Activated T-cell treated with anti-CD3 and anti-CD28 coated beads, Interleukin-2, amount 50 U/mL, for 72 hours (primary cell): Measurements from ENCODE around the gene CA5A. TPM values are rescaled to one million over a fixed set of nuclear protein-coding genes. Genes with fewer than 3 reads are reported as not detected.
A peak's percentile ranks its signal among the peaks of the same experiment; 100 is the strongest.
"Not testable (repeated sequence)": the region's sequence is repeated elsewhere in the genome, so short reads cannot be mapped to it uniquely, and the experiment has no call there.

Source experiments
- ATAC-seq, 2 donors: fragments of 150-1000 bp; cut with Tn5 transposase; replicated peaks in 1 of 2; 2 replicates each; pipeline ENCODE4 v1.10.0; 2021; ENCODE audit warnings: moderate library complexity in 2 of 2, mild to moderate bottlenecking in 1 of 2
- DNase-seq, 2 donors: peaks; one replicate each; pipeline ENCODE4 v3.0.0; 2021 to 2022; ENCODE audit warnings: mixed read lengths in 1 of 2
- H3K27ac Mint-ChIP-seq: one replicate; pipeline ENCODE4 v1.8.0; 2022; ENCODE audit warnings: mild to moderate bottlenecking, moderate library complexity, mixed read lengths
- H3K27me3 Mint-ChIP-seq: one replicate; pipeline ENCODE4 v1.8.0; 2022; ENCODE audit warnings: low read depth, mixed read lengths
- H3K36me3 Mint-ChIP-seq, 2 donors: one replicate each; pipeline ENCODE4 v1.8.0; 2022; ENCODE audit warnings: mixed read lengths in 2 of 2, mild to moderate bottlenecking in 1 of 2; ENCODE audit not compliant: insufficient read depth in 2 of 2
- H3K4me1 Mint-ChIP-seq: one replicate; pipeline ENCODE4 v1.8.0; 2022; ENCODE audit warnings: low read depth, mixed read lengths
- H3K4me3 Mint-ChIP-seq, 2 donors: one replicate each; pipeline ENCODE4 v1.8.0; 2022; ENCODE audit warnings: mild to moderate bottlenecking in 2 of 2, mixed read lengths in 2 of 2, moderate library complexity in 2 of 2
- H3K9me3 Mint-ChIP-seq, 2 donors: one replicate each; pipeline ENCODE4 v1.8.0; 2022; ENCODE audit warnings: mixed read lengths in 2 of 2
- total RNA-seq, 2 donors: library from RNA; stranded (reverse); gene quantifications; one replicate each; pipeline ENCODE4 v1.2.3, GENCODE V29; 2022

The CA5A gene
- total RNA-seq, 2 donors from 2014 or later = 0.22 TPM; not detected in 1

DNA sequence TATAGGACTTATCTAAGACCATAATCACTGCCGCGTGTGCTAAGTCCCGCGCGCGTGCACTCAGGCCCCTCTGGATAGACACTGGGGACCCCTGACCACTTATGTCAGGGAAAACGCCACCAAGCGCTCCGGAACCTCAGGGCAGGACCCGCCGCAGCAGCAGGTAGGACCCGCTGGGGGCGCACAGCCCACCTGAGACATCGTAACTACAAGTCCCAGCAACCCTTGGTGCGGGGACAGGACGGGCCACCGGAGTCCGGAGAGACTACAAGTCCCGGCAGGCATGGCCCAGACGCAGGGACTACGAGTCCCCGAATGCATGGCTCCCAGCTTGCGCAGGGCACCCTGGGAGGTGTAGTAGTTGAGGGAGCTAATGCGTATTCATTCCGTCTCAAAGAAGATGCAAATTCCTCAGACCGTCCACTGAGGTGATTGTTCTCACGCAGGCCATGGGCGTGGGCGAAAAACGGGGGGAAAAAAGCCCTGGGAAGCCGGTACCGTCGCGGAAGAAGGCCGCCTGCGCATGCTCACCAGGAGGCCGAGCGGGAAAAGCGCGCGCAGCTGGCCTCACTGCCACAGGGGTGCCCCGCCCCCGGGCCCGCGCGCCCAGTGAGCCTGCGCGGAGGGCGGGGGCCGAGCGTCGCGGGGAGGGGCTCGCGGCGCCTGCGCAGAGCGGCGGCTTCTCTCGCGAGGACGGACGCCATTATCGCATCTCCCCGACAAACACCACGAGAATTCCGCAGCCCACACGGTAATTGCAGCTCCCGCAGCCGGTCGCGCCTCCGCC lies 14.6 kb upstream of the CA5A start, which contains the start of gene BANP:
BANP (plus strand) TSS at position 670 of the 787 bp plus-strand sequence. CDS start 23,682 bp downstream, outside the sequence.
- Mint-ChIP-seq H3K9me3 (no peaks in the 10 kb centered on the region), H3K4me3 (peak within 1 kb of the TSS; percentile 92 to 97), H3K27ac (peak within 1 kb of the TSS; percentile 94), H3K27me3 (peaks cover 10% of the 10 kb centered on the region), H3K36me3 (peaks cover 7 to 9% of the 10 kb centered on the region in 2 donors), H3K4me1 (peaks cover 48% of the 10 kb centered on the region)
- ATAC-seq (peak; percentile 95 to 96), DNase-seq (peak; percentile 96 to 99)

DNA sequence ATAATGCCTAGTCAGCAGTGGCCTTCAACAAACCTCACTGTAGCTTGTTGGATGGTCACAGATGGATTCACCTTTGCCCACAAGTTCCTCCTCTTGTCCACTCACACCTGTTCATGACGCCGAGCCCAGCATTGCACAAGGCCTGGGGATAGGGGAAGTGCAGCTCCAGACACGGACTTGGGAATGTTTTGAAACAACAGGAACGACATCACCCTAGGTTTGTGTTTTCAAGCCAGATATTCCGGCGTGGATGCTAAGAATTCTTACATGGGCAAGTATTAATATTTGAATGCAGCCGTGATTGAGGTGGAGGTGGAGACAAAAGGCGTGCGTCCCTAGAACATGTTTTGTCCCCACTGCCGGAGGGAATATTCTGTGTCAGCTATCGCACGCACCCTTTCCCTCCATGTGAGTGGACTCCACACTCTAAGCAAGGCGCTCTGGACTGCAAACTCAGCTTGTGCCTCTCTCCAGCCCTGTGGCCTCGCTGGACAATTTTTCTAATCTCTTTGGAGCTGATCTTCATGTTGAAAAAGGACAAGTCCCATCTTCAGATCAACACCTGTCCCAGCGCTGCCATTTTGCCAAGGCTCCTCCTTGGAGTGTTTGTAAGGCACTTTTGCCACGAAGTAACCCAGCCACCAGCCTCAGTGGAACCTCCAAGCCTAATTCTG lies 12.9 kb upstream of the CA5A start:
- Mint-ChIP-seq H3K9me3 (no peaks in the 10 kb centered on the region), H3K27me3 (peaks cover 10% of the 10 kb centered on the region), H3K4me3 (peak overlapping the region; percentile 17 to 20), H3K4me1 (peaks cover 36% of the 10 kb centered on the region), H3K36me3 (peaks cover 7 to 9% of the 10 kb centered on the region in 2 donors), H3K27ac (no peak overlapping the region)
- no peak for DNase-seq
- no peak for ATAC-seq

DNA sequence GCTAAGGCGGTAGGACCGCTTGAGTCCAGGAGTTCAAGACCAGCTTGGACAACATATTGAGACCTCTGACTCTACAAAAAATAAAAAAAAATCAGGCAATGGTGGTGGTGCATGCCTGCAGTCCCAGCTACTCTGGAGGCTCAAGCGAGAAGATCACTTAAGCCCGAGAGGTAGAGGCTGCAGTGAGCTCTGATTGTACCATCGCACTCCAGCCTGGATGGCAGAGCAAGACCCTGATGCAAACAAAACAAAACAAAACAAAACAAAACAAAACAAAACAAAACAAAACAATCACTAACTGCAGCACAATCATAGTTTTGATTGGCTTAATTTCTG lies 12.4 kb upstream of the CA5A start:
- no peak for ATAC-seq
- H3K36me3 Mint-ChIP-seq = peaks cover 4 to 5% of the 10 kb centered on the region in 2 donors
- H3K27ac Mint-ChIP-seq = no peak overlapping the region
- peaks cover 10% of the 10 kb centered on the region for H3K27me3 Mint-ChIP-seq
- DNase-seq = no peak
- H3K4me3 Mint-ChIP-seq = peak overlapping the region in 1 of 2 donors; percentile 72
- peaks cover 31% of the 10 kb centered on the region for H3K4me1 Mint-ChIP-seq
- no peaks in the 10 kb centered on the region for H3K9me3 Mint-ChIP-seq

DNA sequence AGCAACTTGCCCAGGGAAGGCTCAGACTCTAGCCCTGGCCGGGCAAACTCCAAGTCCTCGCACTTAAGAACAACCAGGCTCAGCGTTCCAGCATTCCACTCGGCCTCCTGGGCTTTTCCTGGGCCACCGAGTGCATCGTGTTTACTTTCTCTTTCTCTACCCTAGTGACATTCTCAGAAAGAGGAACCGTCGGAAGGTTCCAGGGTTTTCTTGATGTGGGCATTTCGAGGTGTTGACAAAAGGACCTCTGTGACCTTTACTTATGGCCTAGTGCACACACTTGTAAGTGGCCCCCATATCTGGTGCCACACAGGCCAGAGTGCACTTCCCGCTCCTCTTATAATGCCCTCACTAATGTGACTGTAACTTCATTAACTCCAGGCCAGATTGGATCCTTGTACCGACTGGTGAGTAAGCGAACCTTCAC lies 11.8 kb upstream of the CA5A start:
- Mint-ChIP-seq H3K4me3 (peak overlapping the region in 1 of 2 donors; percentile 72), H3K27ac (peak overlapping the region; percentile 12), H3K36me3 (peaks cover 4% of the 10 kb centered on the region in 2 donors), H3K27me3 (peaks cover 10% of the 10 kb centered on the region), H3K9me3 (no peaks in the 10 kb centered on the region), H3K4me1 (peaks cover 26% of the 10 kb centered on the region)
- no peak for ATAC-seq
- no peak for DNase-seq

DNA sequence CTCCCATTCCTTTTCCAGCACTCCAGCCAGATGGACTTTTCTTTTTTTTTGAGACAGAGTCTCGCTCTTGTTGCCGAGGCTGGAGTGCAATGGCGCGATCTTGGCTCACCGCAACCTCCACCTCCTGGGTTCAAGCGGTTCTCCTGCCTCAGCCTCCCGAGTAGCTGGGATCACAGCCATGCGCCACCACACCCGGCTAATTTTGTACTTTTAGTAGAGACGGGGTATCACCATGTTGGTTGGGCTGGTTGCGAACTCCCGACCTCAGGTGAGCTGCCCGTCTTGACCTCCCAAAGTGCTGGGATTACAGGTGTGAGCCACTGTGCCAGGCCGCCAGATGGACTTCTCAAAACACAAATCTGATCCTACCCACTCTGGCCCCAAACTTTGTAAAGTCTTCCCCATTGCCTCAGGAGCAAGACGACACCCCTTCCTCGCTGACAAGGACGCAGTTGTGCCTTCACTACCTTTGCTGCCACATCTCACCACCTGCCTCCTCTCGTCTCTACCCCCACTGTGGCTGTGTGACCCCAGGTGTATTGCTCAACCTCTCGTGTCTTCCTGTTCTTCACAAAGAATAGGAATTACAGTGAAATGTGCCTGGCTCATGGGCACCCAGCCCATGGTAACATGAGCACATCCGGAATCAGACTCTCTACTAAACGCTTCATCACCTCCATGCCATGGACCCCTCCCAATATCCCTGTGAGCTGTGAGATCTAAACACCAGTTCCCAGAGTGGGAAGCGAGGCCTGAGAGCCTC lies 11.2 kb upstream of the CA5A start:
- Mint-ChIP-seq H3K4me1 (peaks cover 20% of the 10 kb centered on the region), H3K9me3 (no peaks in the 10 kb centered on the region), H3K4me3 (peak overlapping the region in 1 of 2 donors; percentile 72), H3K36me3 (peaks cover 4% of the 10 kb centered on the region in 2 donors), H3K27me3 (peaks cover 10% of the 10 kb centered on the region), H3K27ac (peak overlapping the region; percentile 12)
- no peak for DNase-seq
- ATAC-seq = no peak

DNA sequence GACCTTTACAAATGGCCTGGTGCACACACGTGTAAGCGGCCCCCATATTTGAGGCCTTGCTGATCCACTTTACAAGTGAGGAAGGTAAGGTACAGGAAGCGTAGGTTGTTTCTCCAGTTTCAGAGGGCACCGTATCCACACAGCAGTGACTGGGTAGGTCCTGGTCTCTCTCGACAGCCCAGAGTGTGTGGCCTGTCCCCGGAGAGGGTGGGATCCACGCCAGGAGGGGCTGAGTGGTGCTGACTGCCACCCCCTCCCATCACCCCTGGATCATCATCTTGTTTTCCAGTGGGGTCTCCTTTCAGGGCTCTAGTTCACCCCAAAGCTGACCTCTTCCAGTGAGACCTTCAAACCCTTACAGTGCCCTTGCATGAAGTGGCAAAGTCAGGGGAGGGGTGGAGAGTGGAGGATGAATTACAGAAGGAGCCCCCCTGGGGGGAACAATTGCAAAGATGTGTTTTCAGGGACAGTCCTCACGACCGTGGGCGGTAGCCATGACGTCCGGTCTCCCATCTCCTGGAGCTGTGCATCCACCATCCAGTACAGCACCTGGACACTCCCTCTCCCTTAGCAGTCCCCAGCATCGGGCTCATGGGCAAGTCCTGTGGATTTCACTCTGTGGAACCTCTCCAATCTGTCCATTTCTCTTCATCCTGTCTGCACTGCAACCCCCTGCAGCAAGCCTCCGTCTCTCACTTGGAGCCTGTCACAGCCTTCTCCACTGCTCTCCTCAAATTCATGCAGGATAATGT lies 10.4 kb upstream of the CA5A start:
- Mint-ChIP-seq H3K27ac (no peak overlapping the region), H3K4me1 (peaks cover 14% of the 10 kb centered on the region), H3K4me3 (no peak overlapping the region), H3K27me3 (peaks cover 10% of the 10 kb centered on the region), H3K36me3 (no peaks in the 10 kb centered on the region), H3K9me3 (no peaks in the 10 kb centered on the region)
- DNase-seq (no peak), ATAC-seq (no peak)

DNA sequence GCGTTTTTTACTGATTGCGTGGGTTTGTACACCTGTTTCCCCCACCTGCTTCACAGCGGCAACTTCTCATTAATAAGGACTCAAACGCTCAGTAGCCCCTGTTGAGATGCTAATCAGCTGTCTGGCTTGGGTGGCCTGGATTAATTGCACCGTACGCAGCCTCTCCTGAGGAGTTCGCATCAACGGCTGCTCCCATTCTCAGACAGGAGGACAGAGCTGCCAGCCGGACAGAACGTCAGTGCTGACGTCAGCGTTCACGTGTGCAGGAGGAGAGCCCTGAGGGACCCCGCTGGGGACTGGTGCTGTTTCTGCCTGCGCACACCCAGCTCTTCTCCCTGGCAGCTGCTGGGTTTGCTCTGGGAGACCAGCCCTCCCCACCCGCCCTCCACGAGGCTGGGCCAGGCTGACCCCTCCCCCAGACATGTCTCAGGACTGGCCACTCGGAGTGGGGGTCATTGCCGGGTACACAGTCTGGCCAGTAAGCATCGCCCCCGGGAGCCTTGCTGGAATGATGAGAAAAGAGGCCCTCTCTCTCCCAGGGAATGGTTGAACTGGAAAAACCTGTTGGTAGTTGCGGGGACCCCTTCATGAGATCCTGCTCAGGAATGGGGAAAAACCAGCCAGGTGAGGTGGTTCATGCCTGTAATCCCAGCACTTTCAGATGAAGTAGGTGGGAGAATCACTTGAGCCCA lies 9.2 kb upstream of the CA5A start:
- Mint-ChIP-seq H3K4me3 (peak overlapping the region; percentile 12 to 33), H3K27me3 (peaks cover 10% of the 10 kb centered on the region), H3K9me3 (no peaks in the 10 kb centered on the region), H3K27ac (no peak overlapping the region), H3K4me1 (peaks cover 14% of the 10 kb centered on the region), H3K36me3 (no peaks in the 10 kb centered on the region)
- ATAC-seq = peak; percentile 55 to 62
- peak; percentile 23 to 29 for DNase-seq

DNA sequence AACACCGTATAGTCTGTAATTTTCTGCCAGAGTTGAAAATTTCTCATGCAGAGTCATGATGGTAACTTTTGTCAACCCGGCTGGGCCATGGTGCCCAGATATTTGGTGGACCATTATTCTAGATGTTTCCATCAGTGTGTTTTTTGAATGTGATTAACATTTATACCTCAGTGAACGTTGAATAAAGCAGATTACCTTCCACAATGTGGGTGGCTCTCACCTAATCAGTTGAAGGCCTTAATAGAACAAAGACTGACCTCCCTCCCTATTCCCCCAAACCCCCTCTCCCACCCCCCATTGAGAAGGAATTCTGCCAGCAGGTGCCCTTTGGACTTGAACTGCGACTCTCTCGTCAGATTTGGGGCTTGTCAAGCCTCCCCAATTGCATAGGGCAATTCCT lies 6.4 kb upstream of the CA5A start:
- DNase-seq (no peak), ATAC-seq (no peak)
- Mint-ChIP-seq H3K36me3 (peaks cover 0 to 3% of the 10 kb centered on the region in 2 donors), H3K9me3 (peaks cover 4 to 7% of the 10 kb centered on the region in 2 donors), H3K27me3 (peaks cover 6% of the 10 kb centered on the region), H3K27ac (no peak overlapping the region), H3K4me1 (peaks cover 13% of the 10 kb centered on the region), H3K4me3 (no peak overlapping the region)

DNA sequence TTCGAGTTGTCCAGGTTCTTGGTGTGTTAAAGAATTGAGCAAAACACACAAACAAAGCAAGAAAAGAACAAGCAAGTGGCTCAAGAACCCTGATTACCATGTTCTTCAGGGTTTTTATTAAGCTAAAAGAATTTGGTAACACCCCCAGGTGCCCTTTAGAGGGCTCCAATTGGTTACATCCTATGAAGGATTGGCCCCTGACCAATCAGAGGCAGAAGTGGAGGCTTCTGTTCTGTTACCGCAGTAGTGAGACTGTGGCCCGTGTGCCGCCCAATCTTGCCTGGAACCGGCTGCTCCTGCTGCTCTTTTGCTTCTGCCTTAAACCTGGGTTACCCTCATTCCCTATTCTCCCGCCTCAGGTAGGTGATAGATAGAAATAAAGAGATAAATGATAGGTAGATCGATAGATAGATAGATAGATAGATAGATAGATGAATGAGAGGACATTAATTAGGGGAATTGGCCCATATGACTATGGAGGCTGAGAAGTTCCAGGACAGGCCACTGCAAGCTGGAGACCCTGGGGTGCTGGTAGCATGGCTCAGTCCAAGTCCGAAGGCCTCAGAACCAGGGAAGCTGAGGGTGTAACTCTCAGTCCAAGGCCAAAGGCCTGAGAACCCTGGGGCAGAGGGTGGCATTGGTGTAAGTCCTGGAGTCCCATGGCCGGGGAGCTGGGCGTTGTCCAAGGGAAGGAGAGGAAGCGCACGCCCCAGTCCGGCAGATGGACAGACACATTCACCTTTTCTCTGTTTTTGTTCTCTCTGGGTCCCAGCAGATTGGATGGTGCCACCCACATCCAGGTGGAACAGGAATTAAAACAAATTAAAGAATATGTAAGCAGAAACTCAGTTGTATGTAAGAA lies 3.5 kb upstream of the CA5A start:
- H3K4me1 Mint-ChIP-seq = peaks cover 5% of the 10 kb centered on the region
- no peaks in the 10 kb centered on the region for H3K27me3 Mint-ChIP-seq
- H3K27ac Mint-ChIP-seq = no peak overlapping the region
- no peak overlapping the region for H3K4me3 Mint-ChIP-seq
- ATAC-seq (no peak), DNase-seq (no peak)
- H3K9me3 Mint-ChIP-seq = peaks cover 4 to 7% of the 10 kb centered on the region in 2 donors
- peaks cover 0 to 3% of the 10 kb centered on the region in 2 donors for H3K36me3 Mint-ChIP-seq

DNA sequence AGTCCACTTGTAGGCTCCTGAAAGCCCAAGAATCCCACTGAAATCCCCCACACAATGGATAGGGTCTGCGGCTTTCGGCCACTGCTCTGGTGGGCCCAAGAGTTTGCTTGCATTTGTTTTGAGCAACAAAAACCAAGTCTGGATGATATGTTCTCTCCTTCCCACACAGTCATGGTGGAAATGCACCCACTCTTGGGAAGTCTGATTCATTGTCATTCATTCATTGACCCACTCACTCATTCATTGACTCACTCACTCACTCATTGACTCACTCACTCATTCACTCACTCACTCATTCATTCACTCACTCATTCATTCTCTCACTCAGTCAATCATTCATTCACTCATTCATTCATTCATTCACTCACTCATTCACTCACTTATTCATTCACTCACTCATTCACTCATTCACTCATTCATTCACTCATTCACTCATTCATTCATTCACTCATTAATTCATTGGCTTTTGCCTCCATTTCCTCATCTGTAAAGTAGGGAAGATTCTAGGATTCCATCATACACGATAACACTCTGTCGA lies 2.2 kb upstream of the CA5A start:
- Mint-ChIP-seq H3K4me3 (no peak overlapping the region), H3K27ac (no peak overlapping the region), H3K4me1 (peaks cover 5% of the 10 kb centered on the region), H3K36me3 (peaks cover 0 to 3% of the 10 kb centered on the region in 2 donors), H3K27me3 (no peaks in the 10 kb centered on the region), H3K9me3 (peaks cover 4 to 7% of the 10 kb centered on the region in 2 donors)
- DNase-seq = no peak
- no peak for ATAC-seq

DNA sequence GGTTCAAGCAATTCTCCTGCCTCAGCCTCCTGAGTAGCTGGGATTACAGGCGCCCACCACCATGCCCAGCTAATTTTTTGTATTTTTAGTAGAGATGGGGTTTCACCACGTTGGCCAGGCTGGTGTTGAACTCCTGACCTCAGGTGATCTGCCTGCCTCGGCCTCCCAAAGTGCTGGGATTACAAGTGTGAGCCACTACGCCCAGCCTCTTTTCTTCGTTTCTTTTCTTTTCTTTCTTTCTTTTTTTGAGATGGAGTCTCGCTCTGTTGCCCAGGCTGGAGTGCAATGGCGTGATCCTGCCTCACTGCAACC lies 858 bp upstream of the CA5A start:
- not testable (repeated sequence) for DNase-seq, H3K27me3 Mint-ChIP-seq, H3K9me3 Mint-ChIP-seq, H3K36me3 Mint-ChIP-seq, H3K4me1 Mint-ChIP-seq, ATAC-seq, H3K4me3 Mint-ChIP-seq, H3K27ac Mint-ChIP-seq
